ENCODE results near the gene IDI2.

IDI2 gene

DNA sequence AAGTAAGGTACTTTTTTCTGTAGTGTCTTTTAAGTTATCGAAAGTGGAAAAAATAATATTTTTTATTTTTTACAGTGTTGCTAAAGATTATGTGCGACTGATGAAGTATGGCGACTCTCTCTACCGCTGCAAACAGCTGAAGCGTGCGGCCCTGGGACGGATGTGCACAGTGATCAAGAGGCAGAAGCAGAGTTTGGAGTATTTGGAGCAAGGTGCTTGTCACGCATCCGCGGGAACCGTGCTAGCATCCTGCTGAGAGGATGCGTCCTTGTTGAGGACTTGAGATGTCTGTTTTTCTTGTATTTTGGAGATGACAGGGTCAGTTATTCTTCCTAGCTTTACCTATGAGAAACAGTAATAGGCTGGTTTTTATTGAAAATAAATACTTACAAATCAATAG, 29.6 kb downstream of the IDI2 start:
- Histone ChIP-seq H2AFZ (ENCODE audit: low read length) (no peak overlapping the region), H3K79me2 (ENCODE audit: insufficient read depth, low read length) (peaks cover 19% of the 10 kb centered on the region), H3K27me3 (ENCODE audit: insufficient read depth, low read length) (no peaks in the 10 kb centered on the region), H3K27ac (ENCODE audit: low read depth, low read length, poor library complexity, severe bottlenecking) (no peak overlapping the region), H3K4me2 (ENCODE audit: low read length) (no peak overlapping the region), H3F3A (ENCODE audit: insufficient read depth, low read length) (no peaks in the 10 kb centered on the region), H3K36me3 (ENCODE audit: insufficient read depth, low read length) (peaks cover 93% of the 10 kb centered on the region), H3K9me3 (ENCODE audit: low read length) (no peaks in the 10 kb centered on the region), H3K4me1 (ENCODE audit: insufficient read depth, low read length, severe bottlenecking) (peaks cover 2% of the 10 kb centered on the region), H3K4me3 (ENCODE audit: low read depth, low read length, poor library complexity, severe bottlenecking) (no peak overlapping the region), H4K20me1 (ENCODE audit: insufficient read depth, low read length) (no peaks in the 10 kb centered on the region), H3K9ac (ENCODE audit: low read length) (no peak overlapping the region), H3K9me2 (ENCODE audit: low read depth, low read length) (no peaks in the 10 kb centered on the region)
- TF ChIP-seq, protein P1, sequence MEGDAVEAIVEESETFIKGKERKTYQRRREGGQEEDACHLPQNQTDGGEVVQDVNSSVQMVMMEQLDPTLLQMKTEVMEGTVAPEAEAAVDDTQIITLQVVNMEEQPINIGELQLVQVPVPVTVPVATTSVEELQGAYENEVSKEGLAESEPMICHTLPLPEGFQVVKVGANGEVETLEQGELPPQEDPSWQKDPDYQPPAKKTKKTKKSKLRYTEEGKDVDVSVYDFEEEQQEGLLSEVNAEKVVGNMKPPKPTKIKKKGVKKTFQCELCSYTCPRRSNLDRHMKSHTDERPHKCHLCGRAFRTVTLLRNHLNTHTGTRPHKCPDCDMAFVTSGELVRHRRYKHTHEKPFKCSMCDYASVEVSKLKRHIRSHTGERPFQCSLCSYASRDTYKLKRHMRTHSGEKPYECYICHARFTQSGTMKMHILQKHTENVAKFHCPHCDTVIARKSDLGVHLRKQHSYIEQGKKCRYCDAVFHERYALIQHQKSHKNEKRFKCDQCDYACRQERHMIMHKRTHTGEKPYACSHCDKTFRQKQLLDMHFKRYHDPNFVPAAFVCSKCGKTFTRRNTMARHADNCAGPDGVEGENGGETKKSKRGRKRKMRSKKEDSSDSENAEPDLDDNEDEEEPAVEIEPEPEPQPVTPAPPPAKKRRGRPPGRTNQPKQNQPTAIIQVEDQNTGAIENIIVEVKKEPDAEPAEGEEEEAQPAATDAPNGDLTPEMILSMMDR (IDR thresholded peaks at IDR 0.05; ENCODE audit: low read length): no peak
- no peak for TF ChIP-seq EZH2 (IDR thresholded peaks at IDR 0.05; ENCODE audit: borderline replicate concordance, low read length)

GRCh38 chr10:995559-995926, 30.1 kb downstream of the IDI2 start:
- Histone ChIP-seq H3K9me3 (ENCODE audit: low read length) (no peaks in the 10 kb centered on the region), H3K79me2 (ENCODE audit: insufficient read depth, low read length) (peaks cover 24% of the 10 kb centered on the region), H4K20me1 (ENCODE audit: insufficient read depth, low read length) (no peaks in the 10 kb centered on the region), H3K4me2 (ENCODE audit: low read length) (no peak overlapping the region), H3K27me3 (ENCODE audit: insufficient read depth, low read length) (no peaks in the 10 kb centered on the region), H3K9ac (ENCODE audit: low read length) (no peak overlapping the region), H3F3A (ENCODE audit: insufficient read depth, low read length) (no peaks in the 10 kb centered on the region), H2AFZ (ENCODE audit: low read length) (no peak overlapping the region), H3K9me2 (ENCODE audit: low read depth, low read length) (no peaks in the 10 kb centered on the region), H3K27ac (ENCODE audit: low read depth, low read length, poor library complexity, severe bottlenecking) (no peak overlapping the region), H3K4me3 (ENCODE audit: low read depth, low read length, poor library complexity, severe bottlenecking) (no peak overlapping the region), H3K4me1 (ENCODE audit: insufficient read depth, low read length, severe bottlenecking) (peaks cover 7% of the 10 kb centered on the region), H3K36me3 (ENCODE audit: insufficient read depth, low read length) (peaks cover 93% of the 10 kb centered on the region)
- TF ChIP-seq, protein P1 (IDR thresholded peaks at IDR 0.05; ENCODE audit: low read length): no peak
- no peak for TF ChIP-seq EZH2 (IDR thresholded peaks at IDR 0.05; ENCODE audit: borderline replicate concordance, low read length)

DNA sequence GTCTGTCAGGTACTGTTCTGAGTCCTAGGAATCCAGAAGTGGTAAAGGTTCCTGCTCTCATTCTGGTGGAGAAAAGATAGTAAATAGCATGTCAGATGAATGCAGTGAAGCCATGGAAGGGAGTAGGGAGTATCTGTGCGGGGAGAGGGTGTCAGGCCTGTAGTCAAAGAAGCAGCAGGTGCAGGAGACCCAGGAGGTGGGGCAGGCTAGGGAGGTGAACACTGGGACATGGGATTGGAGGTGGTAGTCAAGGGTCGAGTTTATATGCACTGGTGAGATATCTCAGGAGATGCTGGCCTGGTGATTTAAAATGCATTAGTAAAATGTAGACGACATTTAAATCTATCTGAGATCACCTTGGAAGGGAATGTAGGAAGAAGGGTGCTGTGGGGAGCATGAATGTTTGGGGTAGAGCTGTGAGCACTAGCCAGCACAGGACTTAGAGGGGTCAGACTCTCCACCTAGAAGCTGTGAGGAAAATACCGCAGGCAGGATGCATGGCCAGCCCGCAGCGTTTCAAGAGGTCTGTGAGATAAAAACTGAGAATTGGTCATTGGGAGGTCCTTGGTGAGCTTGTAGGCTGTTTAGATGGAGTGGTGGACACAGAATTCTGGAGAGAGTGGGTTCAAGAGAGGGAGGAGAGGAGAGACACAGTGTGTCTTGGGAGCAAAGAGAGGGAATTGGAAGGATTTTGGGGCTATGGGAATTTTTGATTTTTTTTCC, 30.7 kb downstream of the IDI2 start:
- Histone ChIP-seq H3K9ac (ENCODE audit: low read length) (no peak overlapping the region), H2AFZ (ENCODE audit: low read length) (no peak overlapping the region), H3K27ac (ENCODE audit: low read depth, low read length, poor library complexity, severe bottlenecking) (no peak overlapping the region), H4K20me1 (ENCODE audit: insufficient read depth, low read length) (no peaks in the 10 kb centered on the region), H3K79me2 (ENCODE audit: insufficient read depth, low read length) (peaks cover 30% of the 10 kb centered on the region), H3K4me1 (ENCODE audit: insufficient read depth, low read length, severe bottlenecking) (peaks cover 10% of the 10 kb centered on the region), H3K4me3 (ENCODE audit: low read depth, low read length, poor library complexity, severe bottlenecking) (no peak overlapping the region), H3K4me2 (ENCODE audit: low read length) (no peak overlapping the region), H3K9me3 (ENCODE audit: low read length) (no peaks in the 10 kb centered on the region), H3K36me3 (ENCODE audit: insufficient read depth, low read length) (peaks cover 93% of the 10 kb centered on the region), H3K27me3 (ENCODE audit: insufficient read depth, low read length) (no peaks in the 10 kb centered on the region), H3F3A (ENCODE audit: insufficient read depth, low read length) (no peaks in the 10 kb centered on the region), H3K9me2 (ENCODE audit: low read depth, low read length) (no peaks in the 10 kb centered on the region)
- TF ChIP-seq, protein P1 (IDR thresholded peaks at IDR 0.05; ENCODE audit: low read length): no peak
- no peak for TF ChIP-seq EZH2 (IDR thresholded peaks at IDR 0.05; ENCODE audit: borderline replicate concordance, low read length)
